GM12891 (cell line): ENCODE results near the gene SASH1.

Experiments used
- PAX5 ChIP-seq: IDR thresholded peaks from 2 replicates; pipeline ENCODE4 v1.6.1; 2011; ENCODE audit warnings: low read length, moderate library complexity, mild to moderate bottlenecking; ENCODE audit not compliant: insufficient read depth, severe bottlenecking
- POLR2A ChIP-seq: IDR thresholded peaks from 2 replicates; pipeline ENCODE4 v1.6.1; 2011; ENCODE audit warnings: low read depth, low read length, control low read depth
- POLR2AphosphoS5 ChIP-seq: IDR thresholded peaks from 2 replicates; pipeline ENCODE4 v1.6.1; 2011; ENCODE audit warnings: low read depth, low read length, control low read depth
- POU2F2 ChIP-seq: IDR thresholded peaks from 2 replicates; pipeline ENCODE4 v1.6.1; 2011; ENCODE audit warnings: low read depth, mild to moderate bottlenecking, control low read depth, low read length, moderate library complexity
- SPI1 ChIP-seq: IDR thresholded peaks from 2 replicates; pipeline ENCODE4 v1.6.1; 2011; ENCODE audit warnings: low read depth, low read length, control low read depth
- TAF1 ChIP-seq: IDR thresholded peaks from 2 replicates; pipeline ENCODE4 v1.6.1; 2011; ENCODE audit warnings: low read depth, low read length, control low read depth

DNA sequence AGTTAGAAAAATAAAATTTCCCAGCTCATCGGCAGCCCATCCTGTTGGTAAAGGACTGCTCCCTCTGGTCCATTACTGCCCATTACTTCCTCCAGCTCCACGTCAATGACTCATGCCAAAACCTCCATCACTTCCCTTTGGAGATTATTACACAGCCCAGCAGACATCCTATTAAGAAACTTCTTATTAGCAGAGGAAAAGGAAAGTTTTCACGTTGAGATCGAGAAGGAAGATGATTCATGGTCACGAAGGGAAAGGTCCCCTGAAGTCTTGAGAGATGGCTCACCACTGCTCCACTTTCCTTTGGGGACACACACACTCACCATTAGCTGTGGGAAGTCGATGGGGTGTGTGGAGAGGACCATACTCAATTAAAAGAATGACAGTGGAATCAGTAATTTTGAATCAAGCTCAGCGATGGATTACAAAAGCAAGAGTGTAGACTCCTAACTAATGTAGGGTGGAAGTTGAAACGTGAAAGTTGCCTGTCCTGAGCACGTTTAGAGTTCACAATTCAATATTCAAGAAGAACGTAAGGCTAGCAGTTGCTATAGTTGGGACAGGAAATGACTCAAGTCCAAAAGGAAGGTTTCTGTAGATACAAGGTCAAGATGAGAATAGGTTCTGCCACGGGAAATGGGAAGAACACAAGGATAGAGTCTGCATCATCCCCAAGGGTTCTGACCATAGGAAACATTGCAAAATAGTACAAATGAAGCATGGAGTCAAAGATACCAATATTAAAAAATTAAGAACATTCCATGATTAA lies 21.6 kb downstream of the SASH1 start:
- TF ChIP-seq POLR2AphosphoS5 (no peak), POLR2A (no peak), TAF1 (no peak), POU2F2 (no peak), PAX5 (no peak), SPI1 (no peak)
